GM19043 (cell line): ENCODE data around the gene ANKRD11.
"Not testable (repeated sequence)": the region's sequence is repeated elsewhere in the genome, so short reads cannot be mapped to it uniquely, and the experiment has no call there.

Source experiments
- ATAC-seq: cut with Tn5 transposase; IDR thresholded peaks from one replicate; pipeline ENCODE4 v1.9.1; 2021; ENCODE audit warnings: low read depth; ENCODE audit not compliant: unreplicated experiment

Gene ANKRD11

GRCh38 chr16:89454378-89455125 is 35.8 kb downstream of the ANKRD11 start:
- ATAC-seq, result not testable (repeated sequence)

GRCh38 chr16:89453501-89454321 is 36.6 kb downstream of the ANKRD11 start:
- ATAC-seq, result no peak

GRCh38 chr16:89452925-89453324 is 37.4 kb downstream of the ANKRD11 start:
- ATAC-seq, result no peak

- no peak for ATAC-seq
These were observed 38.1 kb downstream of the ANKRD11 start for GRCh38 chr16:89452241-89452640.

- ATAC-seq, result no peak
These were observed 39.8 kb downstream of the ANKRD11 start for GRCh38 chr16:89450537-89450936.

- ATAC-seq, result no peak
These were observed 40.5 kb downstream of the ANKRD11 start for GRCh38 chr16:89449726-89450335.

GRCh38 chr16:89448656-89449055 is 41.7 kb downstream of the ANKRD11 start:
- ATAC-seq, result no peak

GRCh38 chr16:89446975-89447293 is 43.4 kb downstream of the ANKRD11 start:
- ATAC-seq, result no peak

GRCh38 chr16:89446136-89446974 is 44.0 kb downstream of the ANKRD11 start:
- ATAC-seq, result no peak

GRCh38 chr16:89445166-89445565 is 45.2 kb downstream of the ANKRD11 start:
- ATAC-seq, result no peak

- no peak for ATAC-seq
These were observed 45.6 kb downstream of the ANKRD11 start for GRCh38 chr16:89444728-89445127.

- no peak for ATAC-seq
These were observed 46.1 kb downstream of the ANKRD11 start for GRCh38 chr16:89444151-89444723.

GRCh38 chr16:89443727-89444084 is 46.7 kb downstream of the ANKRD11 start:
- ATAC-seq, result no peak

- no peak for ATAC-seq
These were observed 47.2 kb downstream of the ANKRD11 start for GRCh38 chr16:89442990-89443726.

GRCh38 chr16:89442588-89442987 is 47.8 kb downstream of the ANKRD11 start:
- no peak for ATAC-seq

GRCh38 chr16:89439659-89440058 is 50.7 kb downstream of the ANKRD11 start:
- no peak for ATAC-seq

- no peak for ATAC-seq
These were observed 52.4 kb downstream of the ANKRD11 start for GRCh38 chr16:89437991-89438390.

- no peak for ATAC-seq
These were observed 52.9 kb downstream of the ANKRD11 start for GRCh38 chr16:89437251-89437987.

GRCh38 chr16:89436366-89436765 is 54.0 kb downstream of the ANKRD11 start:
- ATAC-seq, result no peak
